Esophagus muscularis mucosa (tissue), 4 donors: ENCODE results near the gene ANXA4. TPM values are rescaled to one million over a fixed set of nuclear protein-coding genes. Genes with fewer than 3 reads are reported as not detected.

ENCODE experiments used
- DNase-seq: peaks from one replicate; pipeline ENCODE4 v3.0.0-alpha.2; 2017; ENCODE audit errors: extremely low spot score
- H3K27ac ChIP-seq, 4 donors: fragments of 200-600 bp; sonication (generic); replicated peaks in 1 of 4; 1 replicate in 3 of 4; 2 replicates in 1 of 4; pipeline ENCODE4 v1.5.1; 2016 to 2019; ENCODE audit warnings: mild to moderate bottlenecking in 1 of 4
- H3K27me3 ChIP-seq, 4 donors: fragments of 200-600 bp; sonication (generic); one replicate each; pipeline versions ENCODE4 v1.5.1 to v1.6.0; 2016 to 2019
- H3K36me3 ChIP-seq, 4 donors: fragments of 200-600 bp; sonication (generic); one replicate each; pipeline ENCODE4 v1.5.1; 2016 to 2019
- H3K4me1 ChIP-seq, 4 donors: fragments of 200-600 bp; sonication (generic); one replicate each; pipeline ENCODE4 v1.5.1; 2016 to 2019
- H3K4me3 ChIP-seq, 4 donors: fragments of 200-600 bp; sonication (generic); 1 replicate in 2 of 4; 2 replicates in 2 of 4; pipeline ENCODE4 v1.5.1; 2016 to 2019; ENCODE audit warnings: mild to moderate bottlenecking in 4 of 4, moderate library complexity in 1 of 4
- H3K9me3 ChIP-seq, 4 donors: fragments of 200-600 bp; sonication (generic); 1 replicate in 3 of 4; 2 replicates in 1 of 4; pipeline ENCODE4 v1.5.1; 2016 to 2019
- CTCF ChIP-seq, 3 experiments: fragments of 200-600 bp in 2 of 3; fragments of 450-650 bp in 1 of 3; sonication (generic) in 2 of 3; IDR thresholded peaks; one replicate each; pipeline ENCODE4 v1.5.1; 2017 to 2019; ENCODE audit warnings: antibody characterized with exemption in 3 of 3, mild to moderate bottlenecking in 2 of 3, moderate library complexity in 1 of 3
- EP300 ChIP-seq: sonication (generic); formaldehyde crosslinking; IDR thresholded peaks from one replicate; pipeline ENCODE4 v1.6.1; 2017; ENCODE audit warnings: antibody characterized with exemption
- POLR2A ChIP-seq: fragments of 450-650 bp; IDR thresholded peaks from one replicate; pipeline ENCODE4 v1.6.1; 2017; ENCODE audit warnings: antibody characterized with exemption, moderate library complexity, mild to moderate bottlenecking, low read depth
- POLR2AphosphoS5 ChIP-seq, 2 donors: sonication (generic); formaldehyde crosslinking; IDR thresholded peaks; one replicate each; pipeline ENCODE4 v1.6.1; 2017; ENCODE audit warnings: antibody characterized with exemption in 2 of 2
- WGBS: methylation state at CpG from one replicate; pipeline ENCODE4 v1.1.5; 2018; 5-methylcytosine and 5-hydroxymethylcytosine counted together
- intact Hi-C: fragments of 100-400 bp; cut with DNase I; formaldehyde crosslinking; loops from one replicate; pipeline ENCODE4 v1.15.1; 2023
- small RNA-seq, 3 donors: library from RNA; depleted of rRNA; stranded (forward); fragments of <200 nt; gene quantifications; one replicate each; pipeline ENCODE3, GENCODE V24; 2016
- total RNA-seq, 4 donors: library from RNA; depleted of rRNA; stranded (reverse); fragments of >200 nt; gene quantifications; one replicate each; pipeline versions ENCODE4 v1.1.0 to v1.2.1, GENCODE V29; 2016

The ANXA4 gene
- total RNA-seq, 4 donors from 2014 or later: 44.9 to 94.8 (median 58.5) TPM

DNA sequence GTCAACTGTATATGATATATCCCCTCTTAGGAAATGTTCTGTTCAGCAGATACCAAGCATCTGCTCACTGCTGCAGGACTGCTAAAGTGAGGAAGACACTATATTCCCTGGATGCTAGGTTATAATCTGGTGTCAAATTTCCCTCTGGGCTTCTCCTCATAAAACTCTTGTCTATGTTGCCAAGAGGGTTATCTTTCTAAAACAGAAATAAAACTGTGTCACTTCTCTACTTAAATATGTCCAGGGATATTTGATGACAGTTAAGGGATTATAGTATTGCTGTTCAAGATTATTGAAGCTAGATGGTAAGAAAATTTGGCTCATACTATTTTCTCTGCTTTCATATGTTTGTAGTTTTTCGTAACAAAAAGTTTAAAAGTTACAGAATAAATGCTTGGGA lies 121.4 kb downstream of the ANXA4 start:
- intact Hi-C loops: no loop called here
- no peak for DNase-seq
- TF ChIP-seq EP300 (no peak), POLR2AphosphoS5 (IDR thresholded peaks at IDR 0.05) (no peak), POLR2A (no peak), CTCF (IDR thresholded peaks at IDR 0.05) (no peak)
- H3K9me3 ChIP-seq: no peaks in the 10 kb centered on the region
- no peak overlapping the region for H3K27ac ChIP-seq
- no peaks in the 10 kb centered on the region for H3K27me3 ChIP-seq
- WGBS: 90% methylated on average over 1 of the region's 1 CpG
- H3K36me3 ChIP-seq: peaks cover 27 to 64% (median 43%) of the 10 kb centered on the region in 4 donors
- H3K4me3 ChIP-seq: no peak overlapping the region
- H3K4me1 ChIP-seq: no peaks in the 10 kb centered on the region

Small RNA genes lying within 50 kb of the gene (small RNA-seq; reads per million reads assigned to genes)
- gene RPL23AP92: 0 reads per million in 3 donors

Other genes starting within 250 kb of the ANXA4 start
- 10 to 100 TPM; 27.8 to 53.2 (median 41.9) TPM for gene AAK1, start 98.4 kb upstream of the ANXA4 start, total RNA-seq
- 10 to 100 TPM in 2 of 4 donors, 1 to 10 TPM in 2; 9.5 to 13.7 (median 10.3) TPM for gene GMCL1, start 87.5 kb downstream of the ANXA4 start, total RNA-seq
- gene SNRNP27, start 151.8 kb downstream of the ANXA4 start, total RNA-seq: 10 to 100 TPM; 53.8 to 74.9 (median 62.9) TPM
- 10 to 100 TPM in 2 of 4 donors, 1 to 10 TPM in 2; 7.7 to 21.2 (median 11.5) TPM for gene MXD1, start 173.0 kb downstream of the ANXA4 start, total RNA-seq
- 1 to 10 TPM; 1.2 to 1.7 (median 1.6) TPM for gene ASPRV1, start 219.5 kb downstream of the ANXA4 start, total RNA-seq